K562 (cell line): ENCODE results near the gene RNF39. TPM values are rescaled to one million over a fixed set of nuclear protein-coding genes. Genes with fewer than 3 reads are reported as not detected.

Experiments used
- ATAC-seq: fragments of 200-7000 bp; cut with Tn5 transposase; 3 replicates; pipeline ENCODE4 v1.9.1; 2020; ENCODE audit warnings: moderate library complexity
- BruUV-seq: library from RNA; stranded (reverse); fragments of 400-500 nt; replicated peaks from 2 replicates; lab custom pipeline; 2021; lab: Mats Ljungman, UMichigan
- CTCF ChIA-PET: fragments of 300-600 bp; formaldehyde crosslinking; extraction: SDS; loops from one replicate; lab custom pipeline; 2021; ENCODE audit warnings: low intra/inter-chr PET ratio; lab: Yijun Ruan, JAX
- POLR2A ChIA-PET: fragments of 300-600, 350-650 bp; sonication (Branson Sonifier 250); formaldehyde crosslinking; extraction: SDS; loops from one replicate; lab custom pipeline; 2021; ENCODE audit warnings: antibody characterized with exemption, inconsistent platforms; lab: Yijun Ruan, JAX
- DNase-seq, 4 experiments: peaks; one replicate each; pipeline versions ENCODE4 v3.0.0 to v3.0.0-alpha.2; 2011 to 2018; ENCODE audit warnings: low spot score in 3 of 4, mixed read lengths in 3 of 4; ENCODE audit errors: extremely low read depth in 1 of 4
- FAIRE-seq: peaks from 2 replicates; lab custom pipeline; 2011; peaks lifted over from hg19 to GRCh38; lab: Jason Lieb, UNC
- H2AFZ ChIP-seq: 2 replicates; pipeline ENCODE4 v1.6.0; 2011; ENCODE audit warnings: low read depth, low read length, control low read depth, inconsistent platforms
- H3K27ac ChIP-seq: fragments of 200-600 bp; 3 replicates; pipeline ENCODE4 v1.8.0; 2011; ENCODE audit warnings: low read depth, mild to moderate bottlenecking, control low read depth, inconsistent platforms, low read length, moderate library complexity, mixed read lengths; ENCODE audit errors: extremely low read depth
- H3K27me3 ChIP-seq, 2 experiments: fragments of 300-600 bp in 1 of 2; 2 replicates in 1 of 2; 3 replicates in 1 of 2; pipeline versions ENCODE4 v1.6.0 to v1.8.0; 2011; ENCODE audit warnings: inconsistent platforms in 2 of 2, low read length in 2 of 2, mild to moderate bottlenecking in 1 of 2, mixed read lengths in 1 of 2, moderate library complexity in 1 of 2; ENCODE audit not compliant: control insufficient read depth in 2 of 2, insufficient read depth in 2 of 2
- H3K36me3 ChIP-seq: fragments of 300-600 bp; 3 replicates; pipeline ENCODE4 v1.8.0; 2011; ENCODE audit warnings: mild to moderate bottlenecking, low read length, inconsistent platforms; ENCODE audit not compliant: control insufficient read depth, insufficient read depth
- H3K4me1 ChIP-seq, 2 experiments: fragments of 200-600 bp in 1 of 2; replicated peaks in 1 of 2; 2 replicates in 1 of 2; 3 replicates in 1 of 2; pipeline versions ENCODE4 v1.5.1 to v1.8.0; 2011; ENCODE audit warnings: inconsistent platforms in 2 of 2, low read length in 2 of 2, mild to moderate bottlenecking in 1 of 2, mixed read lengths in 1 of 2, moderate library complexity in 1 of 2; ENCODE audit not compliant: control insufficient read depth in 2 of 2, insufficient read depth in 2 of 2
- H3K4me2 ChIP-seq: 2 replicates; pipeline ENCODE4 v1.6.1; 2011; ENCODE audit warnings: low read length, control low read depth, inconsistent platforms, mixed read lengths; ENCODE audit not compliant: insufficient read depth
- H3K4me3 ChIP-seq: fragments of 200-600 bp; sonication (generic), shearing (Covaris generic); 2 replicates; pipeline ENCODE4 v1.5.1; 2016; ENCODE audit warnings: control low read depth, inconsistent platforms
- H3K79me2 ChIP-seq: fragments of 200-600 bp; 3 replicates; pipeline ENCODE4 v1.8.0; 2011; ENCODE audit warnings: low read length, inconsistent platforms; ENCODE audit not compliant: control insufficient read depth, insufficient read depth
- H3K9ac ChIP-seq, 2 experiments: 2 replicates each; pipeline versions ENCODE4 v1.6.0 to v1.6.1; 2011; ENCODE audit warnings: low read depth in 2 of 2, low read length in 2 of 2, control low read depth in 1 of 2, inconsistent platforms in 1 of 2, mild to moderate bottlenecking in 1 of 2, mixed read lengths in 1 of 2; ENCODE audit not compliant: insufficient read depth in 1 of 2
- H3K9me1 ChIP-seq: one replicate; pipeline ENCODE4 v1.6.0; 2011; ENCODE audit warnings: inconsistent platforms, mild to moderate bottlenecking, low read length, moderate library complexity; ENCODE audit not compliant: control insufficient read depth, insufficient read depth
- H3K9me3 ChIP-seq: replicated peaks from 2 replicates; pipeline ENCODE4 v1.5.1; 2011; ENCODE audit warnings: low read depth, low read length, inconsistent platforms; ENCODE audit not compliant: control insufficient read depth, insufficient read depth
- H4K20me1 ChIP-seq: replicated peaks from 2 replicates; pipeline ENCODE4 v1.6.1; 2011; ENCODE audit warnings: low read length, inconsistent platforms, mixed read lengths; ENCODE audit not compliant: control insufficient read depth, insufficient read depth
- CEBPG ChIP-seq, 3 experiments: fragments of 200-800 bp in 1 of 3; sonication (Bioruptor generic) in 1 of 3; sonication (generic) in 1 of 3; formaldehyde crosslinking in 1 of 3; IDR thresholded peaks in 2 of 3; conservative IDR thresholded peaks in 1 of 3; 2 replicates each; pipeline versions ENCODE4 v1.6.1 to v1.8.0; 2016 to 2022; ENCODE audit warnings: missing compliant biosample characterization in 2 of 3, missing genetic modification characterization in 2 of 3, mild to moderate bottlenecking in 1 of 3, missing genetic modification reagents in 1 of 3
- CHD7 ChIP-seq: fragments of 200-600 bp; sonication (generic); IDR thresholded peaks from one replicate; pipeline ENCODE4 v1.6.1; 2012; ENCODE audit warnings: mild to moderate bottlenecking, low read depth, low read length, inconsistent platforms
- KAT7 ChIP-seq: sonication (generic); formaldehyde crosslinking; IDR thresholded peaks from 2 replicates; pipeline ENCODE4 v1.8.0; 2022; ENCODE audit warnings: missing genetic modification reagents, mild to moderate bottlenecking, borderline replicate concordance
- KDM5B ChIP-seq: fragments of 200-600 bp; sonication (generic); IDR thresholded peaks from 2 replicates; pipeline ENCODE4 v1.6.1; 2012; ENCODE audit warnings: low read depth, mild to moderate bottlenecking, moderate library complexity, low read length, control low read depth, inconsistent platforms; ENCODE audit not compliant: insufficient replicate concordance
- LCOR ChIP-seq: sonication (generic); formaldehyde crosslinking; IDR thresholded peaks from 2 replicates; pipeline ENCODE4 v1.8.0; 2022; ENCODE audit warnings: mild to moderate bottlenecking, missing genetic modification reagents
- NCOA2 ChIP-seq, 2 experiments: fragments of 450-650 bp; IDR thresholded peaks; 2 replicates each; pipeline ENCODE4 v1.6.1; 2018; ENCODE audit warnings: mild to moderate bottlenecking in 2 of 2, moderate library complexity in 1 of 2; ENCODE audit not compliant: partially characterized antibody in 2 of 2
- SMARCC2 ChIP-seq: fragments of 450-650 bp; IDR thresholded peaks from 2 replicates; pipeline ENCODE4 v1.6.1; 2017; ENCODE audit warnings: antibody characterized with exemption, moderate library complexity, mild to moderate bottlenecking, low read depth
- XRCC5 ChIP-seq: fragments of 200-400 bp; formaldehyde crosslinking; IDR thresholded peaks from 2 replicates; pipeline ENCODE4 v1.6.1; 2017; ENCODE audit warnings: low read depth, mild to moderate bottlenecking, low read length
- ZNF282 ChIP-seq: sonication (generic); formaldehyde crosslinking; IDR thresholded peaks from 2 replicates; pipeline ENCODE4 v1.8.1; 2023; ENCODE audit warnings: missing genetic modification reagents
- WGBS: fragments of 100-300 bp; shearing (Covaris generic); methylation state at CpG from one replicate; pipeline ENCODE4 v1.1.6; 2016; ENCODE audit warnings: low coverage, mixed read lengths; ENCODE audit not compliant: insufficient coverage; ENCODE audit errors: missing lambda C conversion rate; 5-methylcytosine and 5-hydroxymethylcytosine counted together
- in situ Hi-C: fragments of 300-500 bp; cut with MboI; formaldehyde crosslinking; loops from 4 replicates; pipeline ENCODE4 v1.15.0; 2018; ENCODE audit warnings: inconsistent platforms, mixed read lengths
- intact Hi-C: fragments of 100-400 bp; cut with micrococcal nuclease; formaldehyde crosslinking; loops from 2 replicates; pipeline ENCODE4 v1.14.2; 2022
- polyA plus RNA-seq, 8 experiments: library from polyadenylated mRNA; depleted of rRNA in 4 of 8; stranded (reverse) in 5 of 8; unstranded in 3 of 8; fragments of >200 nt; fragmentation: Nextera tagmentation in 2 of 8; fragmentation: Illumina TruSeq in 1 of 8; extraction: Ambion mirVana in 2 of 8; extraction: Trizol in 1 of 8; gene quantifications; 2 replicates each; pipeline versions ENCODE4 v1.2.1 to v1.2.3, GENCODE V29; 2011 to 2014; ENCODE audit warnings: inconsistent platforms in 1 of 8, missing spikeins in 1 of 8
- total RNA-seq, 7 experiments: library from RNA; depleted of rRNA in 6 of 7; stranded (reverse); fragments of >200 nt in 6 of 7; fragmentation: Illumina TruSeq in 2 of 7; extraction: Trizol in 2 of 7; gene quantifications; 2 replicates each; pipeline versions ENCODE4 v1.2.1 to v1.2.3, GENCODE V29; 2011 to 2021; ENCODE audit warnings: low replicate concordance in 1 of 7

RNF39 gene
- total and polyA plus RNA-seq, 9 of the 15 experiments (the other 6 are each of a cell fraction or from before 2014, with no cell fraction given) = not detected

- no TSS peak for BruUV-seq
- Histone ChIP-seq H2AFZ (no peak within 1 kb of the TSS), H3K27me3 (peaks cover 30 to 33% of the 10 kb centered on the region in 2 experiments), H3K9ac (no peak within 1 kb of the TSS), H3K9me3 (no peaks in the 10 kb centered on the region), H3K36me3 (no peaks in the 10 kb centered on the region), H3K27ac (no peak within 1 kb of the TSS), H3K4me1 (peaks cover 0 to 7% of the 10 kb centered on the region in 2 experiments; a peak in 1 of 5 replicates), H3K9me1 (no peaks in the 10 kb centered on the region), H3K4me2 (no peak within 1 kb of the TSS), H4K20me1 (no peaks in the 10 kb centered on the region), H3K4me3 (no peak within 1 kb of the TSS), H3K79me2 (no peaks in the 10 kb centered on the region)
- POLR2A ChIA-PET = no interaction called here
- ATAC-seq (no peak), FAIRE-seq (no peak), DNase-seq (no peak)
- CTCF ChIA-PET = no interaction called here
- in situ Hi-C loops = no loop called here
- WGBS = 0% methylated on average over 3 of the region's 3 CpGs
- intact Hi-C loops = no loop called here
- TF ChIP-seq NCOA2 (IDR thresholded peaks at IDR 0.05; ENCODE audit: partially characterized antibody in 2 of 2) = no peak
- TF ChIP-seq XRCC5 = no peak
- no peak for TF ChIP-seq LCOR (CRISPR knock-in tag)
- TF ChIP-seq SMARCC2 = no peak
- TF ChIP-seq CHD7 = no peak
- TF ChIP-seq ZNF282 (CRISPR knock-in tag) = no peak
- no peak for TF ChIP-seq KAT7
- no peak for TF ChIP-seq CEBPG (CRISPR knock-in tag; IDR thresholded peaks at IDR 0.05)
- no peak for TF ChIP-seq CEBPG (tag; conservative IDR thresholded peaks at IDR 0.05 in 1 of 2, IDR thresholded peaks at IDR 0.05 in 1 of 2)
- no peak for TF ChIP-seq KDM5B
Measured at GRCh38 chr6:30113003-30113759, 37.6 kb upstream of the RNF39 start, which contains the start of gene TRIM31. Gene TRIM31, minus strand, starts transcription at chr6:30113090. Its CDS starts 285 bp downstream, at chr6:30112805.
